Stomach (tissue), 9 donors: ENCODE results near the gene PDIK1L. TPM values are rescaled to one million over a fixed set of nuclear protein-coding genes. Genes with fewer than 3 reads are reported as not detected.

Source experiments
- DNase-seq, 2 donors: peaks; one replicate each; pipeline versions ENCODE4 v3.0.0 to v3.0.0-alpha.2; 2013 to 2019
- H3K27ac ChIP-seq, 5 donors: fragments of 200-600 bp in 4 of 5; sonication (generic) in 4 of 5; one replicate each; pipeline ENCODE4 v1.5.1; 2013 to 2019; ENCODE audit warnings: mild to moderate bottlenecking in 1 of 5, moderate library complexity in 1 of 5
- H3K27me3 ChIP-seq, 3 donors: fragments of 200-600 bp; sonication (generic); one replicate each; pipeline ENCODE4 v1.5.1; 2017 to 2019; ENCODE audit warnings: mixed run types in 1 of 3
- H3K36me3 ChIP-seq, 4 donors: fragments of 200-600 bp; sonication (generic); 1 replicate in 3 of 4; 2 replicates in 1 of 4; pipeline ENCODE4 v1.5.1; 2016 to 2019
- H3K4me1 ChIP-seq, 4 donors: fragments of 200-600 bp; sonication (generic); one replicate each; pipeline ENCODE4 v1.5.1; 2016 to 2019
- H3K4me3 ChIP-seq, 4 donors: fragments of 200-600 bp; sonication (generic) in 3 of 4; one replicate each; pipeline ENCODE4 v1.5.1; 2016 to 2019; ENCODE audit warnings: mild to moderate bottlenecking in 1 of 4
- H3K9me3 ChIP-seq, 4 donors: fragments of 200-600 bp; sonication (generic); one replicate each; pipeline ENCODE4 v1.5.1; 2016 to 2019
- CTCF ChIP-seq, 7 experiments: fragments of 450-650 bp in 4 of 7; fragments of 200-600 bp in 3 of 7; sonication (generic) in 3 of 7; IDR thresholded peaks; one replicate each; pipeline ENCODE4 v1.5.1; 2016 to 2019; ENCODE audit warnings: antibody characterized with exemption in 7 of 7, control low read depth in 2 of 7, mild to moderate bottlenecking in 1 of 7
- EP300 ChIP-seq: sonication (generic); formaldehyde crosslinking; IDR thresholded peaks from one replicate; pipeline ENCODE4 v1.6.1; 2017; ENCODE audit warnings: antibody characterized with exemption
- POLR2A ChIP-seq, 4 donors: fragments of 450-650 bp; IDR thresholded peaks; one replicate each; pipeline ENCODE4 v1.6.1; 2016; ENCODE audit warnings: antibody characterized with exemption in 4 of 4, control low read depth in 2 of 4, mild to moderate bottlenecking in 1 of 4, moderate library complexity in 1 of 4
- POLR2AphosphoS5 ChIP-seq, 3 donors: sonication (generic); formaldehyde crosslinking; IDR thresholded peaks; one replicate each; pipeline ENCODE4 v1.6.1; 2016; ENCODE audit warnings: antibody characterized with exemption in 3 of 3
- WGBS, 5 donors: extraction: QIAGEN DNeasy Blood & Tissue Kit in 3 of 5; methylation state at CpG; one replicate each; pipeline versions ENCODE4 v1.1.5 to v1.1.7; 2013 to 2018; 5-methylcytosine and 5-hydroxymethylcytosine counted together
- intact Hi-C: fragments of 100-400 bp; cut with DNase I; formaldehyde crosslinking; loops from one replicate; pipeline ENCODE4 v1.15.1; 2023; ENCODE audit warnings: low total_unique reads
- polyA plus RNA-seq, 3 donors: library from polyadenylated mRNA; stranded (reverse); fragments of 200-250 nt; gene quantifications; one replicate each; pipeline ENCODE4 v1.2.3, GENCODE V29; 2013
- total RNA-seq, 5 donors: library from RNA; depleted of rRNA; stranded (reverse); fragments of >200 nt; gene quantifications; one replicate each; pipeline versions ENCODE4 v1.1.0 to v1.2.3, GENCODE V29; 2014 to 2016
- donor health status: healthy with polysubstance abuse.
- donor health status: Bipolar disorder and iron deficiency.
- donor health status: healthy.

PDIK1L gene
- total and polyA plus RNA-seq, 8 donors, result 1.8 to 33.8 (median 3.7) TPM

- Histone ChIP-seq H3K4me1 (peaks cover 17 to 44% (median 42%) of the 10 kb centered on the region in 4 donors), H3K4me3 (peak within 1 kb of the TSS; percentile 75 to 93 (median 84)), H3K9me3 (no peaks in the 10 kb centered on the region), H3K36me3 (peaks cover 0 to 10% (median 5%) of the 10 kb centered on the region in 4 donors), H3K27me3 (no peaks in the 10 kb centered on the region), H3K27ac (peak within 1 kb of the TSS; percentile 75 to 91 (median 85))
- WGBS, 5 donors, result 56 to 67% (median 66%) methylated on average over 5 of the region's 5 CpGs
- intact Hi-C loops, result no loop called here
- TF ChIP-seq POLR2AphosphoS5 (IDR thresholded peaks at IDR 0.05) (no peak), EP300 (no peak)
- DNase-seq, result no peak
Observed at GRCh38 chr1:26168410-26169197, 57.0 kb downstream of the PDIK1L start, which contains the start of gene C1orf232. Gene C1orf232 (minus strand): TSS chr1:26168963. CDS start chr1:26168499, 464 bp downstream.

- Histone ChIP-seq H3K36me3 (peaks cover 0 to 10% (median 5%) of the 10 kb centered on the region in 4 donors), H3K27ac (peak overlapping the region in 4 of 5 donors; percentile 85 to 91 (median 86)), H3K9me3 (no peaks in the 10 kb centered on the region), H3K4me1 (peaks cover 12 to 39% (median 37%) of the 10 kb centered on the region in 4 donors), H3K27me3 (no peaks in the 10 kb centered on the region), H3K4me3 (peak overlapping the region; percentile 75 to 93 (median 84))
- 53 to 73% (median 57%) methylated on average over 4 of the region's 4 CpGs for WGBS, 5 donors
- no peak for DNase-seq
- TF ChIP-seq POLR2AphosphoS5 (IDR thresholded peaks at IDR 0.05), result no peak
- TF ChIP-seq EP300, result no peak
- TF ChIP-seq CTCF (IDR thresholded peaks at IDR 0.05), result no peak
- TF ChIP-seq POLR2A (IDR thresholded peaks at IDR 0.05), result no peak
- intact Hi-C loops, result no loop called here
Observed at GRCh38 chr1:26169198-26169554, 57.6 kb downstream of the PDIK1L start.

GRCh38 chr1:26169669-26170471, 58.2 kb downstream of the PDIK1L start, which contains the start of gene ZNF593:
Gene ZNF593 (plus strand): TSS chr1:26169908. CDS start chr1:26169984, 76 bp downstream.
- H3K9me3 ChIP-seq, result no peaks in the 10 kb centered on the region
- TF ChIP-seq POLR2AphosphoS5 (IDR thresholded peaks at IDR 0.05) (peak; percentile 52 to 91 (median 81)), EP300 (no peak), CTCF (IDR thresholded peaks at IDR 0.05) (peak in 5 of 7 experiments; percentile 81 to 90 (median 86)), POLR2A (IDR thresholded peaks at IDR 0.05) (peak in 1 of 4 donors; percentile 21)
- peak within 1 kb of the TSS; percentile 75 to 93 (median 84) for H3K4me3 ChIP-seq
- intact Hi-C loops, result no loop called here
- H3K27ac ChIP-seq, result peak within 1 kb of the TSS; percentile 75 to 91 (median 85)
- H3K36me3 ChIP-seq, result peaks cover 0 to 10% (median 5%) of the 10 kb centered on the region in 4 donors
- DNase-seq, result peak; percentile 94 to 98
- peaks cover 12 to 32% (median 31%) of the 10 kb centered on the region in 4 donors for H3K4me1 ChIP-seq
- WGBS, 5 donors, result 1% methylated on average over 21 to 76 of the region's 76 CpGs
- H3K27me3 ChIP-seq, result no peaks in the 10 kb centered on the region

GRCh38 chr1:26170472-26170821, 58.8 kb downstream of the PDIK1L start:
- WGBS, 5 donors, result 51 to 70% (median 55%) methylated on average over 6 to 9 of the region's 9 CpGs
- Histone ChIP-seq H3K36me3 (peaks cover 0 to 10% (median 5%) of the 10 kb centered on the region in 4 donors), H3K4me1 (peaks cover 12 to 26% (median 25%) of the 10 kb centered on the region in 4 donors), H3K27me3 (no peaks in the 10 kb centered on the region), H3K27ac (peak overlapping the region in 4 of 5 donors; percentile 85 to 91 (median 86)), H3K9me3 (no peaks in the 10 kb centered on the region), H3K4me3 (peak overlapping the region; percentile 75 to 93 (median 84))
- TF ChIP-seq EP300 (no peak), CTCF (IDR thresholded peaks at IDR 0.05) (no peak), POLR2A (IDR thresholded peaks at IDR 0.05) (no peak), POLR2AphosphoS5 (IDR thresholded peaks at IDR 0.05) (no peak)
- intact Hi-C loops, result no loop called here
- DNase-seq, result peak in 1 of 2 donors; percentile 43
